HCT116 (cell line): ENCODE data around the gene MYLK. TPM values are rescaled to one million over a fixed set of nuclear protein-coding genes. Genes with fewer than 3 reads are reported as not detected.

Experiments
- ATAC-seq: fragments of 200-7000 bp; cut with Tn5 transposase; 2 replicates; pipeline ENCODE4 v1.9.1; 2020; ENCODE audit warnings: mild to moderate bottlenecking, moderate library complexity
- BruUV-seq: library from RNA; stranded (reverse); fragments of 400-500 nt; replicated peaks from 2 replicates; lab custom pipeline; 2021; lab: Mats Ljungman, UMichigan
- CTCF ChIA-PET: fragments of 300-600 bp; sonication (Branson Sonifier 250); formaldehyde crosslinking; loops from one replicate; lab custom pipeline; 2021; ENCODE audit warnings: antibody characterized with exemption; lab: Charles Lee
- POLR2A ChIA-PET: fragments of 300-600, 350-600 bp; sonication (Branson Sonifier 250); formaldehyde crosslinking; loops from one replicate; lab custom pipeline; 2021; ENCODE audit warnings: antibody characterized with exemption; lab: Charles Lee
- RAD21 ChIA-PET, 2 experiments: fragments of 300-600 bp; sonication (Branson Sonifier 250); formaldehyde crosslinking; loops; one replicate each; lab custom pipeline; 2023; ENCODE audit warnings: low total read pairs in 2 of 2; ENCODE audit not compliant: uncharacterized antibody in 2 of 2, unreplicated experiment in 2 of 2, low non-redundant PET in 1 of 2; lab: Charles Lee
- DNase-seq: peaks from one replicate; pipeline ENCODE4 v3.0.0-alpha.2; 2010; ENCODE audit warnings: low read depth, low spot score
- H2AFZ ChIP-seq: fragments of 200-600 bp; shearing (Covaris generic), sonication (generic); 2 replicates; pipeline ENCODE4 v1.6.1; 2017; ENCODE audit warnings: low read depth, mixed run types, mixed read lengths, antibody characterized with exemption, low read length; ENCODE audit not compliant: poor library complexity, severe bottlenecking
- H3K27ac ChIP-seq: 2 replicates; pipeline ENCODE4 v1.5.1; 2012; ENCODE audit warnings: low read depth, low read length
- H3K27me3 ChIP-seq: fragments of 200-600 bp; sonication (generic); 2 replicates; pipeline ENCODE4 v1.6.1; 2016; ENCODE audit warnings: mixed run types, low read length, mixed read lengths; ENCODE audit not compliant: insufficient read depth
- H3K36me3 ChIP-seq, 2 experiments: fragments of 200-500 bp in 1 of 2; fragments of 200-600 bp in 1 of 2; sonication (Bioruptor generic) in 1 of 2; sonication (generic) in 1 of 2; 2 replicates each; pipeline versions ENCODE4 v1.5.1 to v1.6.1; 2014 to 2016; ENCODE audit warnings: low read length in 2 of 2, inconsistent platforms in 1 of 2, mixed read lengths in 1 of 2, mixed run types in 1 of 2; ENCODE audit not compliant: insufficient read depth in 2 of 2, control insufficient read depth in 1 of 2
- H3K4me1 ChIP-seq, 2 experiments: fragments of 200-600 bp in 1 of 2; sonication (generic) in 1 of 2; 2 replicates each; pipeline versions ENCODE4 v1.5.1 to v1.6.1; 2012 to 2017; ENCODE audit warnings: low read length in 2 of 2, inconsistent platforms in 1 of 2, mild to moderate bottlenecking in 1 of 2, mixed read lengths in 1 of 2, mixed run types in 1 of 2, moderate library complexity in 1 of 2; ENCODE audit not compliant: insufficient read depth in 2 of 2, control insufficient read depth in 1 of 2
- H3K4me2 ChIP-seq: fragments of 200-600 bp; sonication (generic); 2 replicates; pipeline ENCODE4 v1.6.1; 2017; ENCODE audit warnings: mixed run types, low read length, mixed read lengths
- H3K4me3 ChIP-seq, 2 experiments: fragments of 200-600 bp in 1 of 2; sonication (generic) in 1 of 2; replicated peaks in 1 of 2; 2 replicates each; pipeline ENCODE4 v1.5.1; 2011 to 2016; ENCODE audit warnings: low read length in 2 of 2, control low read depth in 1 of 2, low read depth in 1 of 2, mild to moderate bottlenecking in 1 of 2, mixed read lengths in 1 of 2, mixed run types in 1 of 2
- H3K79me2 ChIP-seq: fragments of 200-600 bp; sonication (generic); 2 replicates; pipeline ENCODE4 v1.6.1; 2017; ENCODE audit warnings: mild to moderate bottlenecking, mixed run types, low read length, moderate library complexity, mixed read lengths; ENCODE audit not compliant: insufficient read depth
- H3K9ac ChIP-seq: fragments of 200-600 bp; sonication (generic); 2 replicates; pipeline ENCODE4 v1.6.1; 2016; ENCODE audit warnings: low read length, mixed read lengths
- H3K9me2 ChIP-seq: fragments of 200-600 bp; sonication (generic), shearing (Covaris generic); 2 replicates; pipeline ENCODE4 v1.6.1; 2017; ENCODE audit warnings: mixed run types, mild to moderate bottlenecking, moderate library complexity; ENCODE audit not compliant: insufficient read depth
- H3K9me3 ChIP-seq, 2 experiments: fragments of 200-500 bp in 1 of 2; fragments of 200-600 bp in 1 of 2; sonication (Bioruptor generic) in 1 of 2; sonication (generic) in 1 of 2; 2 replicates each; pipeline ENCODE4 v1.6.1; 2014 to 2017; ENCODE audit warnings: low read length in 2 of 2, mixed read lengths in 2 of 2, inconsistent platforms in 1 of 2, low read depth in 1 of 2, mild to moderate bottlenecking in 1 of 2, mixed run types in 1 of 2, moderate library complexity in 1 of 2; ENCODE audit not compliant: control insufficient read depth in 1 of 2, insufficient read depth in 1 of 2
- H4K20me1 ChIP-seq: fragments of 200-600 bp; sonication (generic), shearing (Covaris generic); 2 replicates; pipeline ENCODE4 v1.6.1; 2017; ENCODE audit warnings: mixed run types, mild to moderate bottlenecking, moderate library complexity; ENCODE audit not compliant: insufficient read depth
- ATF3 ChIP-seq: IDR thresholded peaks from 2 replicates; pipeline ENCODE4 v1.6.1; 2012
- CBX3 ChIP-seq: IDR thresholded peaks from 2 replicates; pipeline ENCODE4 v1.6.1; 2012; ENCODE audit warnings: low read depth
- CEBPB ChIP-seq: IDR thresholded peaks from 2 replicates; pipeline ENCODE4 v1.6.1; 2012; ENCODE audit warnings: low read depth
- CTCF ChIP-seq, 3 experiments: fragments of 200-600 bp in 1 of 3; sonication (generic) in 1 of 3; IDR thresholded peaks in 2 of 3; conservative IDR thresholded peaks in 1 of 3; 2 replicates each; pipeline ENCODE4 v1.5.1; 2012 to 2017; ENCODE audit warnings: low read depth in 2 of 3, low read length in 2 of 3, antibody characterized with exemption in 1 of 3, borderline replicate concordance in 1 of 3, control low read depth in 1 of 3, mild to moderate bottlenecking in 1 of 3, mixed read lengths in 1 of 3, mixed run types in 1 of 3, moderate library complexity in 1 of 3; ENCODE audit not compliant: insufficient read depth in 1 of 3
- ELF1 ChIP-seq: IDR thresholded peaks from 2 replicates; pipeline ENCODE4 v1.6.1; 2012; ENCODE audit warnings: low read depth, borderline replicate concordance
- EZH2 ChIP-seq: fragments of 200-600 bp; sonication (generic); IDR thresholded peaks from 2 replicates; pipeline ENCODE4 v1.6.1; 2017; ENCODE audit warnings: antibody characterized with exemption, mixed run types
- EZH2phosphoT487 ChIP-seq: fragments of 200-600 bp; IDR thresholded peaks from 2 replicates; pipeline ENCODE4 v1.6.1; 2018; ENCODE audit warnings: antibody characterized with exemption, borderline replicate concordance
- JUND ChIP-seq: IDR thresholded peaks from 2 replicates; pipeline ENCODE4 v1.6.1; 2012
- MAX ChIP-seq: IDR thresholded peaks from 2 replicates; pipeline ENCODE4 v1.6.1; 2012
- POLR2A ChIP-seq: IDR thresholded peaks from 2 replicates; pipeline ENCODE4 v1.7.0; 2011; ENCODE audit warnings: borderline replicate concordance; ENCODE audit not compliant: insufficient read depth, insufficient read length; ENCODE audit errors: extremely low read depth
- POLR2AphosphoS5 ChIP-seq: IDR thresholded peaks from 2 replicates; pipeline ENCODE4 v1.6.1; 2011; ENCODE audit warnings: mild to moderate bottlenecking, low read depth, low read length, moderate library complexity
- SRF ChIP-seq: IDR thresholded peaks from 2 replicates; pipeline ENCODE4 v1.6.1; 2012; ENCODE audit warnings: low read depth
- TCF7L2 ChIP-seq: IDR thresholded peaks from 2 replicates; pipeline ENCODE4 v1.7.0; 2011; ENCODE audit warnings: borderline replicate concordance, inconsistent platforms; ENCODE audit not compliant: insufficient read depth, insufficient read length; ENCODE audit errors: extremely low read depth
- ZFX ChIP-seq: fragments of 450-650 bp; IDR thresholded peaks from 2 replicates; pipeline ENCODE4 v1.6.1; 2017
- ZNF274 ChIP-seq: fragments of 200-500 bp; sonication (Bioruptor generic); IDR thresholded peaks from 2 replicates; pipeline ENCODE4 v1.6.1; 2014; ENCODE audit warnings: mild to moderate bottlenecking, low read depth, low read length, inconsistent platforms
- intact Hi-C: fragments of 100-400 bp; cut with micrococcal nuclease; formaldehyde crosslinking; loops from 2 replicates; pipeline ENCODE4 v1.10.0; 2022
- total RNA-seq: library from RNA; stranded (reverse); gene quantifications from one replicate; pipeline ENCODE4 v1.2.1, GENCODE V29; 2021; ENCODE audit not compliant: unreplicated experiment

MYLK gene
- total RNA-seq, 1 experiment from 2014 or later = 3.8 TPM

- Histone ChIP-seq H3K9me2 (no peaks in the 10 kb centered on the region), H3K9me3 (no peaks in the 10 kb centered on the region), H3K79me2 (no peaks in the 10 kb centered on the region), H2AFZ (no peak overlapping the region), H3K9ac (no peak overlapping the region), H4K20me1 (no peaks in the 10 kb centered on the region), H3K36me3 (no peaks in the 10 kb centered on the region), H3K27ac (no peak overlapping the region), H3K4me3 (no peak overlapping the region), H3K27me3 (no peaks in the 10 kb centered on the region), H3K4me2 (no peak overlapping the region), H3K4me1 (peaks cover 7 to 8% of the 10 kb centered on the region in 2 experiments; a peak in 3 of 4 replicates)
- ChIA-PET CTCF (no interaction called here), POLR2A (no interaction called here), RAD21 (no interaction called here)
- ATAC-seq (no peak), DNase-seq (no peak)
- TF ChIP-seq ATF3 (no peak), ELF1 (no peak), EZH2 (no peak), SRF (no peak), EZH2phosphoT487 (no peak), ZFX (no peak), CBX3 (no peak), POLR2AphosphoS5 (no peak), CEBPB (no peak), POLR2A (no peak)
- no TSS peak for BruUV-seq
- intact Hi-C loops = no loop called here
Observed at GRCh38 chr3:123815981-123816380, 68.2 kb downstream of the MYLK start.

- POLR2A ChIA-PET = no interaction called here
- TF ChIP-seq JUND = no peak
- no peak for TF ChIP-seq EZH2
- TF ChIP-seq MAX = no peak
- no peak for TF ChIP-seq TCF7L2
- TF ChIP-seq ZNF274 = no peak
- TF ChIP-seq SRF = no peak
- TF ChIP-seq POLR2A = no peak
- no peak for TF ChIP-seq CTCF (IDR thresholded peaks at IDR 0.05 in 2 of 3, conservative IDR thresholded peaks at IDR 0.05 in 1 of 3; ENCODE audit: borderline replicate concordance in 1 of 3, insufficient read depth in 1 of 3, low read depth in 2 of 3, low read length in 2 of 3)
- no peak for TF ChIP-seq CBX3
- Histone ChIP-seq H3K79me2 (no peaks in the 10 kb centered on the region), H3K4me2 (no peak overlapping the region), H2AFZ (no peak overlapping the region), H3K36me3 (no peaks in the 10 kb centered on the region), H3K9ac (no peak overlapping the region), H3K4me1 (peaks cover 3 to 5% of the 10 kb centered on the region in 2 experiments; a peak in 2 of 4 replicates), H3K27me3 (no peaks in the 10 kb centered on the region), H3K9me2 (no peaks in the 10 kb centered on the region), H3K4me3 (no peak overlapping the region), H3K27ac (no peak overlapping the region), H3K9me3 (no peaks in the 10 kb centered on the region), H4K20me1 (no peaks in the 10 kb centered on the region)
- no TSS peak for BruUV-seq
- intact Hi-C loops = no loop called here
- no peak for ATAC-seq
- CTCF ChIA-PET = no interaction called here
- DNase-seq = no peak
- RAD21 ChIA-PET = no interaction called here
Observed at GRCh38 chr3:123813876-123814275, 70.3 kb downstream of the MYLK start.
